T-helper 22 cell (primary cell): ENCODE measurements around the gene RPS6KL1.
A peak's percentile ranks its signal among the peaks of the same experiment; 100 is the strongest.

Source experiments
- DNase-seq: peaks from one replicate; pipeline ENCODE4 v3.0.0-alpha.2; 2020; ENCODE audit warnings: low read depth

RPS6KL1 gene

DNA sequence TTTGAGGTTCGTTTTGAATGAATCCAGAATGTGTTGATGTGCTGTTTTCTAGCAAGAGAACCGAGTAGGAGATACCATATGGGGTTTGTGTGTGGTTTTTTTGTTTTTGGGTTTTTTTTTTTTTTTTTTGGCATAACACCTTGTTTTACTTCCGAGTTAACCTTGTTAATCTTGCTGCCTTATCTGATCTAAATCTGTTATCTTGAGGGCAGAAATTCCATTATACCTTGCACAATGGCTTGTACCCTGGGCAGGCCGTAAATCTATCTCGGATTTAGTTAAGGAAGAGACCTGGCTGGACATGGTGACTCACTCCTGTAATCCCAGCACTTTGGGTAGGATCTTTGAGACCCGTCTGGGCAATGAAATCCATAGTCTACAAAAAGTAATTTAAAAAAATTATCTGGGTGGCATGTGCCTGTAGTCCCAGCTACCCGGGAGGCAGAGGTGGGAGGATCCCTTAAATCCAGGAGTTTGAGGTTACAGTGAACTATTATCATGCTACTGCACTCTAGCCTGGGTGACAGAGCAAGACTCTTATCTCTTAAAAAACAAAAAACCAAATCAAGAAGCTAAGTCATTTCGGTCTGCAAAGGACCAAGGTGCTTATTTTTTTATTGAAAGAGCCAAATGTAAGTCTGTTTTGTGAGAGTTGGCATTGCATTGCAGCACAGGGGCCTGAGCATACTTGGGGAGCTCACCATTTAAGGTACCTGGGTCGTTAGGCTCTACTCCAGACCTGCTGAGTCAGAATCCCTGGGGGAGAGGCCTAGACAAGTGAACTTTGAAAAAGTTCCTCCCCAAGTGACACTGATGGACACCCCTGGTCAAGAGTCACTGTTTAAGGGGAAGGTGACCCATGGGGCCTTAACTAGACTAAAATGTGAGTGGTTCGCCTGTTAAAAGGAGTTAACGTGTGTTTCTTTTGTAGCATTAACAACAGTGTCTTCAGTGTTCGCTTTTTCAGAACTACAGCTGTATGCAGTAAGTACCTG, 34.6 kb downstream of the RPS6KL1 start:
- DNase-seq = no peak

DNA sequence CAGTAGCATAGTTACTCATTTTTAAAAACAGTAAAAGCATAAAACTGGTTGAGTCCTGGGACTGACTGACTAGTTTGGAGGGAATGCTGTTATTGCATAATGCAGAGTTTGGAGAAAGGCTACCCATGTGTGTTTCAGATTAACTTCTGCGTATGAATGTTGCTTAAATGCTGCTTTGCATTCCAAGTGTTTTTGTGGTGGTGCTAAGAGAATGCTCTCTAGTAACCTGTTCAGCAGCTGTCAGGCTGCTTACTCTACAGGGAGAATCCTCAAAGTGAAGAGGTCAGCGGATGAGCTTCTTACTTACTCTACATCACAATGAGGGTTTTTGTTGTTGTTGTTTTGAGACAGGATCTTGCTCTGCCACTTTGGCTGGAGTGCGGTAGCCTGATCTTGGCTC, 37.1 kb downstream of the RPS6KL1 start:
- DNase-seq = no peak

DNA sequence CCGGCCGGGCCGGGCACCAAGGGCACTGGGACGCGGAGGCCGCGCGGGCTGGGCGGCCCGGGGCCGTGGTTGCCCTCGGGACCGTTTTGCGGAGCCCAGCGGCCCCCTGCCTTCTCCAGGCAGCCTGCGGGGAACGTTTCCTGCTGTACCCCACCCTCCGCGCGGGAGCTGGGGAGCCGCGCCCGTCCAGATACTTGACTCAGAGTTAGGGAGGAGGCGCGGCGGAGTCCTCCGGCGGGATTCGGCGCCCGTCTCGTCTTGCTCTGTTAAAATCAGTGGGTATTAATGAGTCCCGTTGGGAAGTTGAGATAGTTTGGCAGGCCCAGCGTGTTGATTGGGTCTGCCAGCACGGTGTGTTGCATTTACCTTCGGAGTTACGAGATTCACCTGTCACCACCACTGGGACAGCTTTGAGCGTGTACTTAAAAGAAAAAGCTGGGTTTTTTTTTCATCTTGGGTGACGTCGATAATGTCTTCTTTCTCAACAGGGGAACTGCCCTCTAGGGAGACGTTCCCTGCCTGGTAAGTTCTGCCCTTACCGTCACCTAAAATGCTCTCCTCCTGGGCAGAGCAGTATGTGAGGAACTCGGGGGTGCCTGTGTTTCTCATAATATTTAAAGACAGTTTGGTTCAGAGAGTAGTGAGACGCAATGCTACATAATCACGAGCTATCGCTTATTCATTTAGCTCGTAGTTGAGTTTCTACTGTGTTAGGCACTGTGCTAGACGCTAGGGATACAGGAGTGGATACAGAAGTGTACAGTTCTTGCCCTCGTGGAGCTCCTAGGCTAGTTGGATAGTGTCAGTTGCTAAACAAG, 40.7 kb downstream of the RPS6KL1 start:
- peak; percentile 39 for DNase-seq

DNA sequence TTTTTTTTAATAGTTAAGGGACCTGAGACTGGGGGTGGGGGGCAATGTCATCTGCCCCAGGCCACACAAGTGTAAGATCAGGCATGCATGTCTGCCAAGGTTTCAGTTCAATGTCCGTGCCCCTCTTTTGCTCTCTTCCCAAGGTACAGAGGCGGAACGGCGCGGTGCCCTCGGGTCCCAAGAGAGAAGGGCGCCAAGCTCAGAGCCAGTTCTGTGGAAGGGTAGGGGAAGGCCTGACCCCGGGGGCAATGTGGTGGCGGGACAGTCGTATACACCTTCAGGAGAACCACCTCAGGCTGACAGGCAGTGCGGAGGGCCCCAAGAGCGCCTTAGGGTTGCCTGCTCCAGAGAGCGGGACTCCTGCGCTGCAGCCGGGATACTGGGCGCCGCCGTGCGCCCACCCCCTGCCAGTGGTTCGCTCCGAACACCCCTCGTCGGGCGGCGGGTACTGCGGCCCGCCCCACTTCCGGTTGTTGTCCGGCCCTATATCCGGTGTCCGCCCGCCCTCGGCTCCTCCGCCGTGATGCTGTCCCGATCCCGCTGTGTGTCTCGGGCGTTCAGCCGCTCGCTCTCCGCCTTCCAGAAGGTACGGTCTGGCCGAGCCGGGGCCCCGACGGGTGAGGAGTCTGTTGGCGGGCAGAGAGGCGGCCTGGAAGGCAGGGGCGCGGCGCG, 41.5 kb downstream of the RPS6KL1 start, which contains the start of gene DLST:
TSS of gene DLST (plus strand) at position 486 of the 672 bp plus-strand sequence. CDS start at position 524, 38 bp downstream.
- DNase-seq = peak; percentile 70

DNA sequence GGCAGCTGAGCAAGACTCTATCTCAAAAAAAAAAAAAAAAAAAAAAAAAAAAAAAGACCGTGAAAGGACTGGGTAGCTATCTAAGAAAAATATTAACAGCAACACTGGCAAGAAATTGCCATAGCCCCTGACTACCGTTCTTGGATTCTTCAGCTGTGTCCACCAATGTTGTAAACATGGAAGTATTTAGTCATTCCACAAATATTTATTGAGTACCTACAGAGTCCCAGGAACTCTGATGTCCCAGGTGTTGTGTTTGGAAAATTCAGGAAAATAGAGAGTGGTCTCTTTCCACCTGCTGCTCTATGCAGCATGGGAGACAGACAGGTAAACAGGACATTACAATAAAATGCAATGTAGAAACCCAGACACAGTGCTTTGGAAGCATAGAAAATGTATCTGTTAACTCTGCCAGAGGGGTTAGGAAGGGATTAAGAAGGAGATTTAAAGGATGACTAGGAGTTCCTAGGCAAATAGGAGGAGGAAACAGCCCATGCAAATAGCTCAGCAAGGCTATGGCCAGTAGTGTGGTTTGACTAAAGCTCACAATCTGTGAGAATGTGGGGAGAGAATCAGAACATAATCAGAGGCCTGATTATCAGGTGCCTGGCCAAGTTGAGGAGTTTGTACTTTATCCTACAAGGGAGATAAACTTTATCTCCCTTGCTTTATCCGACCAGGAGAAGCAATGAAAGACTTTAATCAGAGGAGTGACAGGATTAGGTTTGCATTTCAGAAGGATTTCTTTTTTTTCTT, 43.5 kb downstream of the RPS6KL1 start:
- no peak for DNase-seq

DNA sequence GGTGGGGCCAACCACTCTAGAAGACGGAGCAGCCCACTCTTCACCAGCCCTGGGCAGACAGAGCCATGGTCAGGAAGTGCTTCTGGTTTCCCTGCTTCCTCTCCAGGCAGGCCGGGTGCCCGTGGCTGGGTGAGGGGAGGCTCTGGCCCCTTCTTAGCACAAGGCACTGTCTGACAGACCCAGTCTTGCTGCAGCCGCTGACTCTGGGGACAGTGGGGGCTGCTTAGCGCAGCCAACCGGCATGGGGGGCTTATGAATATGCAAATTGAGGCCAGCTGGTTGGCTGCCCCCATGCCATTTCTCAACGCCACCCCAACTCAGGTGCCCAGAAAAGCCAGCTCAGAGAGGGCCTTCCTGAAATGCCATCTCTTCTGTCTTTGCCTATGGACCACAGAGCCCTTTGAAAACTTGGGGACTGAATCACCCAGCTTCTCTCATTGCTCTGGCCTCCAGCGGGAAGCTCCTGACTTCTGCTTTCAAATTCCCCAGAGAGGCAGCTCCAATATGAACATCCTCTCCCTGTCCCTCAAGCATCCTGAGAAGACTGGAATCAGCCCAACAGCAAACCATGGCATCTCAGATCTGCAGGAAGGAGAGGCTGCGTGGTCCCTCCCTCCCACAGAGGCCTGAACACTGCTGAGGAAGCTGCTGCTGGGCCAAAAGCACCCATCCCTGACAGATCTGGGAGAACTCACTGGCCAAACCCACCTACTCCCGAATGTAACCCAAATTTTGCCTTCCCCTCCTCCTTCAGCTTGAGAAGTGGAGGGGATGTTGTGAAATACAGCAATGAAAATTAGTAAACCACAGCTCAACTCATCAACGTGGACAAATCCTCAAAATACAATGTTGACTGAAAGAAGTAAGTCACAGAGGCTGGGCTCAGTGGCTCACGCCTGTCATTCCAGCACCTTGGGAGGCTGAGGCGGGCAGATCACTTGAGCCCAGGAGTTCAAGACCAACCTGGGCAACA, 46.8 kb downstream of the RPS6KL1 start, which contains the start of gene PROX2:
TSS of gene PROX2 (minus strand) at position 205 of the 973 bp plus-strand sequence. CDS start 12,311 bp downstream, outside the sequence.
- no peak for DNase-seq

DNA sequence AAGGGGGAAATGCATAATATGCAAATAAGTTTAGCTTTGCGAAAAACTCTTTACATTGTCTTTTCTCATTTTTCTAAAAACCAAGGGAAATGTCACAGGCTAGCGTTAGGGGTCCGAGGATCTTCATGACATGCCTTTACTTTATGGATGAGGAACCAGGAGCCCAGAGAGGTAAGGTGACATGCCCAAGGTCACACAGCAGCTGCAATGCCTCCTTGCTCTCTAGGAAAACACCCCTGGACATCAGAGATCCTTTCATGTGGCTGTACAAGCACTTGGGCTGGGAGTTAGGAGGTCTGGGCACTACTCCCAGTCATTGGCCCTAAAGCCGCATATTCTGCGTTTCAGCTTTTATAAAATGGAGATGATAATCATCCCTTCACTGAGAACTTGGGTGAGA, 47.9 kb downstream of the RPS6KL1 start:
- DNase-seq = no peak

DNA sequence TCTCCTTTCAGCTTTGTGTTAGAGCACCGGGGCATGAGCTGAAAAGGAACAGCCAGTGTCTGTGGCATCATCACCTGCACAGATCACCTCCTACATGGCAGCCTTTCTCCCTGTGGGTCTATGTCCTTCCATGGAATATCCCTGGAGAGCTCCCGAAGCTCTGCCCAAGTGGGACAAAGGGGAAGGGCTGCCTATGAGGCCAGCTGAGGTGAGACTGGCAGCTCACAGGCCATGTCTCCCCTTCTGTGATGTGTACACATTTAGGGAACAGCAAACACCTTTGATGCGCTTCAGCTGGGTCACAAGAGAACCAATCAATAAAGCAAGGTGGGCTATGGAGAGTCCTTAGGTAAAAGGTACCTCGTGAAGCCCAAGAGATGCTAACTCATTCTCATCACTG, 51.2 kb downstream of the RPS6KL1 start:
- no peak for DNase-seq

DNA sequence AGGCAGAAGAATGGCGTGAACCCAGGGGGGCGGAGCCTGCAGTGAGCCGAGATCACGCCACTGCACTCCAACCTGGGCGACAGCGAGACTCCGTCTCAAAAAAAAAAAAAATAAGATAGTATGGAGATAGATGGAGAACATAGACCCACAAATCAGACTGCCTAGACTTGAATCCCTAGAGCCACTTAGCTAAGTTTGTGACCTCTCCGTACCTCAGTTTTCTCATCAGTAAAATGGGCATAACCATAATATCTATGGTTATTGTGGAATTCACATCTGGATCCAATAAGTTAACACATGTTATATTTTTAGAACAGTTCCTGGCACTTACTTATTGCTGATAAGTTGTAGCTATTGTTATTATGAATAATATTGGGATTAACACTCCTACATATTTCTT, 54.3 kb downstream of the RPS6KL1 start:
- DNase-seq = no peak

DNA sequence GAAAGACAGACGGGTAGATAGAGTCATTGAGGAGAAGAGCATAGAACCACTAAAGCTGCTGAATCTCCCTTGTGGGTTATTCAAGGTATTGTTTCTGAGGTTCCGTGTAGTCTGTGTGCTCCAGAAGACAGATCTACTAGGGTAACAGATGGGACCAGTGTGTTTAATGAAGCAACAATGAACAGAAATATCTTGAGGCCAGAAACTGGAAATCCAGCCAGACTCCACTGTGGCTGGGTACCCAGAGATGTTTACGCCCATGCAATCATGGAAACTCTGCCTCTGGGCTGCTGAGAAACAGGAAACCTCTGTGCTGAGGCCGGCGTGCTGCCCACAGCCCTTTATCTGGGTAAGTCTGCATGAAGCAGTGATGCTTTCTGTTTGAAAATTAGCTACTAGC, 55.4 kb downstream of the RPS6KL1 start:
- DNase-seq = no peak

DNA sequence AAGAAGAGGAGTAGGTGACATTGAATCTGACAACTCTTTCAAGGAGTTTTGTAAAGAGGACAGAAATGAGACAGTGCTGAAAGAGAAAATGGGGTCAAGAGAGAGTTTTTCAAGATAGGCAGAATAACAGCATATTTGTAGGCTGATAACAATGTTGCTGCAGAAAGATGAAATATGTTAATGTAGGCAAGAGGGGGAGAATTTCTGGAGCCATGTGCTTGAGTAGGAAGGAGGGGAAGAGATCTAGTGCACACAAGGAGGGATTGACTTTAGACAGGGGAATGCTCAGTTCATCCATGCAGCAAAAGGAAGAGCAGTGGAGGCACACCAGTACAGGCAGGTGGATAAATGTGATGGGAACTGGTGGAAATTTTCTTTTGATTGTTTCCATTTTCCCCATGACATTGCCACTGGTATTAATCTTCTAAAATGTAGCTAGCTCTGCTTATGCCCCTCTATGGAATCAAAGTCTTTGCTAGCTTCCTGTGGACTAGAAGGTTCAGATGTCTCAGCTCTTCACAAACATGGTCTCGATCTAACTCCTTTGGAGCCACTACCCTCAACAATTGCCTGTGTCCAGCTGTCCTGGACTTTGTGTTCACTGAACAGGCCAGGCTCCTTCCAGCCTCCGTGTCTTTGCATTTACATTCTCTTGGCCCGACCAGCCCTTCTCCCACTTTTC, 56.2 kb downstream of the RPS6KL1 start:
- no peak for DNase-seq

DNA sequence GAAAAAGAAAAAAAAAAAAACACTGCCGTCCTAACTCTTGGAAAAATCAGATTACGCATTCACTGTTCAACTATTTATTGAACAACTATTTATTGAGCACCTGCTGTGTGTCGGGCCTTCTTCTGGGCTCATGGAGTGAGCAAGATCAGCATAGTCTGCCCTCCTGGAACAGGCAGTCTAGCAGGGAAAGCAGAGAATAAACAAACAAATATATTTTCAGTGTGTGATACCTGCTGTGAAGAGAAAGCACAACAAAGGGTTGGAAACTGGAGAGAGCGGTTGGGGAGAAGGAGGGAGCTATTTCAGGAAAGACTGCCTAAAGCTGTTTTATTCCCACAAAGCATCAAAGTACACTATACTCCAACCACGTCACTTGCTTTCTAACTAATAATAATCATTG, 57.9 kb downstream of the RPS6KL1 start:
- no peak for DNase-seq

DNA sequence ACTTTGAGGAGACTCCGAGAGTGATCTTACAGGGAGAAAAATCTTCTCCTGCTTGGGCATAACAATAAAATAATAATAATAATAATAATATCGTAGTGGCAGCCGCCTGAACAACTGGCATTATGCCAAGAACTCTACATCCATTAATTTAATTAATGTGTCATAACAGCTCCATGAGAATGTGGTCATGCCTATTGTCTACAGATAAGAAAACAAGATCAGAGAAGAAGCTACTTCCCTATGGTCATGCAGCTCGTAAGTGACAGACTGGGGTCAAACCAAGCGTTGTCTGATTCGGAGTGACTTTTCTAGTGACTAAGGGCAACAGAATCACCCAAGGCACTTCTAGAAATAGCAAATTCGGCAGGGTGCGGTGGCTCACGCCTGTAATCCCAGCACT, 58.9 kb downstream of the RPS6KL1 start:
- DNase-seq = no peak

DNA sequence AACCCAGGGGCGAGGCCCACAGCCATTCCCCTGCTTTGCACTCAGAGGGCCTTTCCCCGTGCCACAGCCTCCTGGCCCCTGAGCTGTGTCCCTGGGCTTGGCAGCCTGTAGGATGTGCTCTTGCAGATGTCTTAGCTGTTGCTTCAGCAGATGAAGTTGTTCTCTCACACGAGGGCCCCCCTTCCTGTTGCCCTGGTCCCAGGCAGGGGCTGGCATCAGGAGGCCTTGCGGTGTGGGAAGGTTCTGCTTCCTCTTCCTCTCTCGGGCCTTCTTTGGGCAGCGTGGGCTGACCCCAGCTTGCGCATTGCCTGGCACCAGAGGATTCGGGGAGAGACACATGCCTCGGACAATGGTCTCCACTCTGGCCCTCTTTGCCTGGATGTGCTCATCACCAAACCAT, 59.8 kb downstream of the RPS6KL1 start:
- no peak for DNase-seq

DNA sequence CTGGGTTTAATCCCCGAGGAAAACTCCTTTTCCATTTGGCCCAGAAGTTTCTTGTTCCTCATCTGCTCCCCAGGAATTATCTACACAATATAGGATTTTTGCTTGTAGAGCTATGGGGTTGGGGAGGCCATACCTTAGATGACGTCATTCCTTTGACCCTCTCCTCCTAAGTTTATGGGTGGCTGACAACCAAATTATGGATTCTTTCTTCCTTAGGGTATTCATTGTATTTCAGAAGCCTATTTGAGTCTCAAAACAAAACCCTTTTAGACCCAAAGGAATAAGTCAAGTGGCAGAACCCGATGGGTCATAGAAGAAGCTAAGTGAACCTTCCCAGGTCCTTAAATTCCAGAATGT, 61.3 kb downstream of the RPS6KL1 start:
- DNase-seq = no peak

DNA sequence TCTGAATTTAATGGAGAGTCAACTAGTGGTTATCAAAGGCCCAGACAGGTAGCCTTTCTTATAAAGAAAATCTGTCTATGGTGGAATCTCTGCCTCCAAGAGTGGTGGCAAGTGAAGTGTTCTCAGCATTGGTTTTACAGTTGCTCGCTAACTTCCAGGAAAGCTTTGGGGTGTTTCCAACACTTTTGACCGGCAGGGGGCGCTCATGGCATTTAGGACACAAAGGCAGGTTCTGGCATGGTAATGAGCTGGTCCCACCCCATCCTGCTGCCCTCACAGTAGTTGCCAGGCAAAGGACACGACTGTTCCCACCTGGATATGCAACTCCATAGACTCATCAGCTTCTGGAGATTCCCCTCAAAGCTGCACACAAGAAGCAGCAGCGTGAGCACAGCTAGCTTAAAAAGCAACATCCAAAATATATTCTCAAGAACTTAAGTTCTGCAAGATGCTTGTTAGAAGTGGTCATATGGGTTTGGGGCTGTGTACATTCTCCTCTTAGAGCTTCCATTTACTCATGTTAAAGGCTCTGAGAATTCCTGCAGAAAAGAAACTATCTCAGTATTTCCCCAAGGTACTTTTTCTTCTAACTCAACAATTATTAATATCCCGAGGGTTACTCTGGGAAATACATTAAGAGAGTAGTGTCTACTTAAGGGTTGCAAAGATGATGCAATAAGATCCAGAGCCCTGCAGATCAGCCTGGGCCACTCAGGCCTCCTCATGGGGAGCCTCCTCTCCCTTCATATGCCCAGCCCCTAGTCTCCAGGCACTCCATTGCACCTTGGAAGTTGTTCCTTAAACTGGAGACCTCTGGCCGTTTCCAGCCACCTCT, 61.9 kb downstream of the RPS6KL1 start:
- DNase-seq = peak; percentile 64

DNA sequence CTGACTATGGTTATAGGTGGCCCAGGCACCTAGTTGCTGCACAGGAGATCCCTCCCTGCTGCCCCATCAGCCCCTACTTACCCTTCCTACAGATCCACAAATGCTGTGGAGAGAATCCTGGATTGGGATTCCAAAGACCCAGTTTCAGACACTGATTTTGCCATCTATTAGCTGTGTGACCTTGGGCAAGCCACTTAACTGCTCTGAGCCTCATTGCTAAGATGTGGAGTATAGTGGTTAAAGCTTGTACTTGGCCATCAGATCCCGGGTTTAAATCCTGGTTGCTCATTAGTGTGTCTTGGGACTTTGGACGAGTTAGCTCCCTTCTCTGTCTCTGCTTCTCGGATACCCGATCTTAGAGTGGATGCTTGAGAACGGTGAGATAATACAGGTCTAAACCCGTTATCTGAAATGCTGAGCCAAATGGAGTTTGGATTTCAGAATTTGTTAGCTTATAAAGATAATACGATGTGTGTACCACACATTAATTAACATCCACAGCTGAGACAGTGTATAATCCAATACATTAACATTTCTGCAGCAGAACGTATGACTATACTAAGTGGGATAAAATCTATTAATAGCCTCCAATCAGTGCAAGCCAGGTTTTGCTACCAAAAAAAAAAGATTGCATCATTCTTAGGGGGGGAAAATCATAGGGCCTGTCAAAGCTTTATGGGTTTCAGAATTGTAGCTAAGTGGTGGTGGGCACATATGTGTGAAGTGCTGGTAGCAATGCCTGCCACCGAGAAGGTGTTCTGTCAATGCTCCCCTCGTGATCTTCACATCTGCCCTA, 63.1 kb downstream of the RPS6KL1 start:
- DNase-seq = no peak

DNA sequence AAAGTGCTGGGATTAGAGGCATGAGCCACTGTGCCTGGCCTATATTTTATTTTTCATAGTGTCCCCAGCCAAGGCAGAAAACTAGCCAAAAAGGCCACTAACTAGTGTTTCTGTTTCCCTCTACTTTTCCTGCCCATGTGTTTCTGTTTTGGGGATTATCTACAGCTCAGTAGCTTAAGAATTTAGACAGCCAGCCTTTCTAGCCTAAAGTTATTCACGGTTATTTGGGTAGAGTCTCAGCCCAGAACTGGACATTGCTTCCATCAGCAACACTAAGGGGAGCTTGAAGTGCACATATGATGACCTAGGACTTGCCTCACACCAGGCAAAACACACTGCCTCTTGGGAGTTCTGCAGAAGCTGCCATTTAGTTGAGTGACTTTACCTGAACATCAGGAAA, 65.0 kb downstream of the RPS6KL1 start:
- DNase-seq = no peak
